GM23338 (cell line): ENCODE measurements around the gene CENPP. TPM values are rescaled to one million over a fixed set of nuclear protein-coding genes. Genes with fewer than 3 reads are reported as not detected.

Experiments used
- ATAC-seq: fragments of 200-7000 bp; cut with Tn5 transposase; 3 replicates; pipeline ENCODE4 v1.9.1; 2020
- DNase-seq: peaks from one replicate; pipeline ENCODE4 v3.0.0-alpha.2; 2015; ENCODE audit warnings: low spot score
- H2AFZ ChIP-seq: fragments of 200-600 bp; sonication (generic); 2 replicates; pipeline ENCODE4 v1.8.0; 2016; ENCODE audit warnings: antibody characterized with exemption, mild to moderate bottlenecking, moderate library complexity
- H3F3A ChIP-seq: fragments of 200-600 bp; sonication (generic); replicated peaks from 2 replicates; pipeline ENCODE4 v1.8.0; 2017; ENCODE audit warnings: antibody characterized with exemption, mixed run types, low read depth
- H3K27ac ChIP-seq: fragments of 200-600 bp; sonication (generic); 2 replicates; pipeline ENCODE4 v1.6.1; 2016; ENCODE audit warnings: low read depth
- H3K27me3 ChIP-seq: fragments of 200-600 bp; sonication (generic); 2 replicates; pipeline ENCODE4 v1.8.0; 2016; ENCODE audit warnings: mild to moderate bottlenecking, mixed run types, moderate library complexity; ENCODE audit not compliant: insufficient read depth
- H3K36me3 ChIP-seq: fragments of 200-600 bp; sonication (generic); 2 replicates; pipeline ENCODE4 v1.8.0; 2016; ENCODE audit warnings: mild to moderate bottlenecking; ENCODE audit not compliant: insufficient read depth
- H3K4me1 ChIP-seq: fragments of 200-600 bp; sonication (generic); 2 replicates; pipeline ENCODE4 v1.8.0; 2016; ENCODE audit warnings: mild to moderate bottlenecking, moderate library complexity; ENCODE audit not compliant: insufficient read depth
- H3K4me2 ChIP-seq: fragments of 200-600 bp; sonication (generic); 2 replicates; pipeline ENCODE4 v1.7.1; 2017; ENCODE audit warnings: mixed run types
- H3K4me3 ChIP-seq: fragments of 200-600 bp; sonication (generic); 2 replicates; pipeline ENCODE4 v1.6.1; 2016; ENCODE audit warnings: mixed run types
- H3K79me2 ChIP-seq: fragments of 200-600 bp; sonication (generic); replicated peaks from 2 replicates; pipeline ENCODE4 v1.8.0; 2017; ENCODE audit warnings: mild to moderate bottlenecking; ENCODE audit not compliant: insufficient read depth
- H3K9me2 ChIP-seq: fragments of 200-600 bp; sonication (generic); 2 replicates; pipeline ENCODE4 v1.8.0; 2017; ENCODE audit not compliant: insufficient read depth
- H4K20me1 ChIP-seq: fragments of 200-600 bp; sonication (generic); replicated peaks from 2 replicates; pipeline ENCODE4 v1.8.0; 2017; ENCODE audit warnings: mild to moderate bottlenecking; ENCODE audit not compliant: insufficient read depth
- H3K27ac Mint-ChIP-seq: 2 replicates; pipeline ENCODE4 v1.8.0; 2020; ENCODE audit warnings: inconsistent platforms, mild to moderate bottlenecking, moderate library complexity, mixed read lengths
- H3K27me3 Mint-ChIP-seq: 3 replicates; pipeline ENCODE4 v1.8.0; 2022; ENCODE audit warnings: low read depth, mild to moderate bottlenecking, moderate library complexity, mixed read lengths, inconsistent platforms; ENCODE audit not compliant: insufficient read depth, poor library complexity
- H3K36me3 Mint-ChIP-seq: 3 replicates; pipeline ENCODE4 v1.8.0; 2021; ENCODE audit warnings: low read depth, mild to moderate bottlenecking, inconsistent platforms, moderate library complexity, mixed read lengths
- H3K4me1 Mint-ChIP-seq: 3 replicates; pipeline ENCODE4 v1.8.0; 2020; ENCODE audit warnings: mild to moderate bottlenecking, inconsistent platforms, mixed read lengths
- H3K4me3 Mint-ChIP-seq: 3 replicates; pipeline ENCODE4 v1.8.0; 2021; ENCODE audit warnings: moderate library complexity, mild to moderate bottlenecking, inconsistent platforms, mixed read lengths
- H3K9me3 Mint-ChIP-seq: 3 replicates; pipeline ENCODE4 v1.8.0; 2020; ENCODE audit warnings: moderate library complexity, mild to moderate bottlenecking, inconsistent platforms, mixed read lengths
- EZH2phosphoT487 ChIP-seq: fragments of 200-600 bp; sonication (generic); IDR thresholded peaks from one replicate; pipeline ENCODE4 v1.8.1; 2018; ENCODE audit warnings: antibody characterized with exemption; ENCODE audit not compliant: unreplicated experiment
- JUNB ChIP-seq: IDR thresholded peaks from one replicate; pipeline ENCODE4 v1.6.1; 2016; ENCODE audit warnings: antibody characterized with exemption; ENCODE audit not compliant: unreplicated experiment
- NANOG ChIP-seq: IDR thresholded peaks from 2 replicates; pipeline ENCODE4 v1.6.1; 2016; ENCODE audit warnings: antibody characterized with exemption, borderline replicate concordance
- STAT1 ChIP-seq: IDR thresholded peaks from one replicate; pipeline ENCODE4 v1.6.1; 2016; ENCODE audit warnings: antibody characterized with exemption; ENCODE audit not compliant: unreplicated experiment
- ZNF114 ChIP-seq: fragments of 250-450 bp; sonication (Bioruptor Pico); IDR thresholded peaks from 2 replicates; pipeline ENCODE4 v1.5.0; 2020; ENCODE audit warnings: mild to moderate bottlenecking, moderate library complexity
- polyA plus RNA-seq: library from polyadenylated mRNA; unstranded; fragments of >200 nt; fragmentation: Nextera tagmentation; extraction: Ambion mirVana; gene quantifications from 2 replicates; pipeline ENCODE4 v1.2.1, GENCODE V29; 2016
- total RNA-seq: library from RNA; depleted of rRNA; stranded (reverse); fragments of >200 nt; shearing (Covaris generic); gene quantifications from 2 replicates; pipeline ENCODE4 v1.2.3, GENCODE V29; 2014
- TF ChIP-seq, protein P1 (sequence below): IDR thresholded peaks from one replicate; pipeline ENCODE4 v1.6.1; 2018; ENCODE audit warnings: antibody characterized with exemption; ENCODE audit not compliant: unreplicated experiment
- TF ChIP-seq, protein P2 (sequence below): fragments of 250-450 bp; sonication (Bioruptor Pico); IDR thresholded peaks from 2 replicates; pipeline ENCODE4 v1.5.0; 2020; ENCODE audit warnings: mild to moderate bottlenecking, moderate library complexity
- TF ChIP-seq, protein P3 (sequence below): IDR thresholded peaks from 2 replicates; pipeline ENCODE4 v1.6.1; 2016; ENCODE audit warnings: antibody characterized with exemption

Gene CENPP
- total and polyA plus RNA-seq, 2 experiments from 2014 or later: 11.0 to 12.6 TPM

DNA sequence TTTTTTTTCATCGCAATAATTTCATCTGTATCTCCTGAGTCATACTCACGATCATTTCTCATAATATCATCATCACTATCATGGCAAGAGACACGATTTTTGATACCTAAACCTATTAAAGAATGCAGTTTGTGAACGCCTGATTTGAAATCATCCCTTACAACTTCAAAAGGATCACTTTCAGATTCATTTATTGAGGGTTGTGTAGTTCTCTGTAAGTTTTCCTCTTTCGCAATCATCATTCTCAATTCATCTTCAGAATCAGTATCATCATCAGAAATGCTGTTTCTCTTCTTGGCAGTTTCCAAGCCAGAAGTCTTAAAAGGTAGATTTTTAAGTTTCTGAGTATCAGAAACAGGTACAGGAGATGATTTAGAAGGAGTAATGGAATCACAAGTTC is 10.3 kb upstream of the CENPP start (continued):
- TF ChIP-seq, protein P1, sequence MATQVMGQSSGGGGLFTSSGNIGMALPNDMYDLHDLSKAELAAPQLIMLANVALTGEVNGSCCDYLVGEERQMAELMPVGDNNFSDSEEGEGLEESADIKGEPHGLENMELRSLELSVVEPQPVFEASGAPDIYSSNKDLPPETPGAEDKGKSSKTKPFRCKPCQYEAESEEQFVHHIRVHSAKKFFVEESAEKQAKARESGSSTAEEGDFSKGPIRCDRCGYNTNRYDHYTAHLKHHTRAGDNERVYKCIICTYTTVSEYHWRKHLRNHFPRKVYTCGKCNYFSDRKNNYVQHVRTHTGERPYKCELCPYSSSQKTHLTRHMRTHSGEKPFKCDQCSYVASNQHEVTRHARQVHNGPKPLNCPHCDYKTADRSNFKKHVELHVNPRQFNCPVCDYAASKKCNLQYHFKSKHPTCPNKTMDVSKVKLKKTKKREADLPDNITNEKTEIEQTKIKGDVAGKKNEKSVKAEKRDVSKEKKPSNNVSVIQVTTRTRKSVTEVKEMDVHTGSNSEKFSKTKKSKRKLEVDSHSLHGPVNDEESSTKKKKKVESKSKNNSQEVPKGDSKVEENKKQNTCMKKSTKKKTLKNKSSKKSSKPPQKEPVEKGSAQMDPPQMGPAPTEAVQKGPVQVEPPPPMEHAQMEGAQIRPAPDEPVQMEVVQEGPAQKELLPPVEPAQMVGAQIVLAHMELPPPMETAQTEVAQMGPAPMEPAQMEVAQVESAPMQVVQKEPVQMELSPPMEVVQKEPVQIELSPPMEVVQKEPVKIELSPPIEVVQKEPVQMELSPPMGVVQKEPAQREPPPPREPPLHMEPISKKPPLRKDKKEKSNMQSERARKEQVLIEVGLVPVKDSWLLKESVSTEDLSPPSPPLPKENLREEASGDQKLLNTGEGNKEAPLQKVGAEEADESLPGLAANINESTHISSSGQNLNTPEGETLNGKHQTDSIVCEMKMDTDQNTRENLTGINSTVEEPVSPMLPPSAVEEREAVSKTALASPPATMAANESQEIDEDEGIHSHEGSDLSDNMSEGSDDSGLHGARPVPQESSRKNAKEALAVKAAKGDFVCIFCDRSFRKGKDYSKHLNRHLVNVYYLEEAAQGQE: no peak
- TF ChIP-seq JUNB (no peak), NANOG (no peak), ZNF114 (CRISPR knock-in tag) (no peak), STAT1 (no peak)
- TF ChIP-seq, protein P2, sequence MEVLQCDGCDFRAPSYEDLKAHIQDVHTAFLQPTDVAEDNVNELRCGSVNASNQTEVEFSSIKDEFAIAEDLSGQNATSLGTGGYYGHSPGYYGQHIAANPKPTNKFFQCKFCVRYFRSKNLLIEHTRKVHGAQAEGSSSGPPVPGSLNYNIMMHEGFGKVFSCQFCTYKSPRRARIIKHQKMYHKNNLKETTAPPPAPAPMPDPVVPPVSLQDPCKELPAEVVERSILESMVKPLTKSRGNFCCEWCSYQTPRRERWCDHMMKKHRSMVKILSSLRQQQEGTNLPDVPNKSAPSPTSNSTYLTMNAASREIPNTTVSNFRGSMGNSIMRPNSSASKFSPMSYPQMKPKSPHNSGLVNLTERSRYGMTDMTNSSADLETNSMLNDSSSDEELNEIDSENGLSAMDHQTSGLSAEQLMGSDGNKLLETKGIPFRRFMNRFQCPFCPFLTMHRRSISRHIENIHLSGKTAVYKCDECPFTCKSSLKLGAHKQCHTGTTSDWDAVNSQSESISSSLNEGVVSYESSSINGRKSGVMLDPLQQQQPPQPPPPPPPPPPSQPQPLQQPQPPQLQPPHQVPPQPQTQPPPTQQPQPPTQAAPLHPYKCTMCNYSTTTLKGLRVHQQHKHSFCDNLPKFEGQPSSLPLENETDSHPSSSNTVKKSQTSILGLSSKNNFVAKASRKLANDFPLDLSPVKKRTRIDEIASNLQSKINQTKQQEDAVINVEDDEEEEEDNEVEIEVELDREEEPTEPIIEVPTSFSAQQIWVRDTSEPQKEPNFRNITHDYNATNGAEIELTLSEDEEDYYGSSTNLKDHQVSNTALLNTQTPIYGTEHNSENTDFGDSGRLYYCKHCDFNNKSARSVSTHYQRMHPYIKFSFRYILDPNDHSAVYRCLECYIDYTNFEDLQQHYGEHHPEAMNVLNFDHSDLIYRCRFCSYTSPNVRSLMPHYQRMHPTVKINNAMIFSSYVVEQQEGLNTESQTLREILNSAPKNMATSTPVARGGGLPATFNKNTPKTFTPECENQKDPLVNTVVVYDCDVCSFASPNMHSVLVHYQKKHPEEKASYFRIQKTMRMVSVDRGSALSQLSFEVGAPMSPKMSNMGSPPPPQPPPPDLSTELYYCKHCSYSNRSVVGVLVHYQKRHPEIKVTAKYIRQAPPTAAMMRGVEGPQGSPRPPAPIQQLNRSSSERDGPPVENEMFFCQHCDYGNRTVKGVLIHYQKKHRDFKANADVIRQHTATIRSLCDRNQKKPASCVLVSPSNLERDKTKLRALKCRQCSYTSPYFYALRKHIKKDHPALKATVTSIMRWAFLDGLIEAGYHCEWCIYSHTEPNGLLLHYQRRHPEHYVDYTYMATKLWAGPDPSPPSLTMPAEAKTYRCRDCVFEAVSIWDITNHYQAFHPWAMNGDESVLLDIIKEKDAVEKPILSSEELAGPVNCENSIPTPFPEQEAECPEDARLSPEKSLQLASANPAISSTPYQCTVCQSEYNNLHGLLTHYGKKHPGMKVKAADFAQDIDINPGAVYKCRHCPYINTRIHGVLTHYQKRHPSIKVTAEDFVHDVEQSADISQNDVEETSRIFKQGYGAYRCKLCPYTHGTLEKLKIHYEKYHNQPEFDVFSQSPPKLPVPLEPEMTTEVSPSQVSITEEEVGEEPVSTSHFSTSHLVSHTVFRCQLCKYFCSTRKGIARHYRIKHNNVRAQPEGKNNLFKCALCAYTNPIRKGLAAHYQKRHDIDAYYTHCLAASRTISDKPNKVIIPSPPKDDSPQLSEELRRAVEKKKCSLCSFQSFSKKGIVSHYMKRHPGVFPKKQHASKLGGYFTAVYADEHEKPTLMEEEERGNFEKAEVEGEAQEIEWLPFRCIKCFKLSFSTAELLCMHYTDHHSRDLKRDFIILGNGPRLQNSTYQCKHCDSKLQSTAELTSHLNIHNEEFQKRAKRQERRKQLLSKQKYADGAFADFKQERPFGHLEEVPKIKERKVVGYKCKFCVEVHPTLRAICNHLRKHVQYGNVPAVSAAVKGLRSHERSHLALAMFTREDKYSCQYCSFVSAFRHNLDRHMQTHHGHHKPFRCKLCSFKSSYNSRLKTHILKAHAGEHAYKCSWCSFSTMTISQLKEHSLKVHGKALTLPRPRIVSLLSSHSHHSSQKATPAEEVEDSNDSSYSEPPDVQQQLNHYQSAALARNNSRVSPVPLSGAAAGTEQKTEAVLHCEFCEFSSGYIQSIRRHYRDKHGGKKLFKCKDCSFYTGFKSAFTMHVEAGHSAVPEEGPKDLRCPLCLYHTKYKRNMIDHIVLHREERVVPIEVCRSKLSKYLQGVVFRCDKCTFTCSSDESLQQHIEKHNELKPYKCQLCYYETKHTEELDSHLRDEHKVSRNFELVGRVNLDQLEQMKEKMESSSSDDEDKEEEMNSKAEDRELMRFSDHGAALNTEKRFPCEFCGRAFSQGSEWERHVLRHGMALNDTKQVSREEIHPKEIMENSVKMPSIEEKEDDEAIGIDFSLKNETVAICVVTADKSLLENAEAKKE (CRISPR knock-in tag): no peak

DNA sequence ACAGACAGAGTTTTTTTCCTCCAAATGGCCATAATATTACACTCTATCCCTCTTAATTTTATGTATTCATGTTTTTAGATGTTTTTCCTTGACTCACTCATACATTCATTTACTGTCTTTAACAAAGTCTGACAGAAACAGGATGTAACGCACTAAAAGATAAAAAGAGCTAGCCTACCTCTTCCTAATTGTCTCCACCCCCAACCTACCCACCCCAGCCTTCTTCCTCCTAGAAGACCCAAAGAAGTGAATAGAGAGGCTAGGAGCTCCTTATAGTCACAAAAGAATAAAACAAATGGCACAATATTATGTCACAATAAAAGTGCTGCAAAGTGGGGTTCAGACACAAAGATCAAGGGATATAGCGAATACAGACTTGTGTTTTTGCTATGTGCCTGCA is 1.3 kb upstream of the CENPP start:
- no peaks in the 10 kb centered on the region for H3K9me2 ChIP-seq
- Mint-ChIP-seq H3K27ac (no peak overlapping the region), H3K4me1 (peaks cover 22% of the 10 kb centered on the region), H3K9me3 (no peaks in the 10 kb centered on the region), H3K4me3 (peak overlapping the region; percentile 95), H3K27me3 (peaks cover 5% of the 10 kb centered on the region), H3K36me3 (peaks cover 29% of the 10 kb centered on the region)
- H3F3A ChIP-seq: 0 out of 2 replicates have a peak, but pooled peaks cover 4% of the 10 kb centered on the region
- DNase-seq: no peak
- H2AFZ ChIP-seq: no peak overlapping the region
- H3K27ac ChIP-seq: peak overlapping the region; percentile 99; the same call in 1 of the 2 replicates
- H4K20me1 ChIP-seq: no peaks in the 10 kb centered on the region
- H3K36me3 ChIP-seq: peaks cover 29% of the 10 kb centered on the region
- H3K4me2 ChIP-seq: peak overlapping the region; percentile 100
- peaks cover 31% of the 10 kb centered on the region for H3K79me2 ChIP-seq
- peak overlapping the region; percentile 87 for H3K4me3 ChIP-seq
- ATAC-seq: no peak
- H3K4me1 ChIP-seq: peaks cover 19% of the 10 kb centered on the region
- TF ChIP-seq, protein P3, sequence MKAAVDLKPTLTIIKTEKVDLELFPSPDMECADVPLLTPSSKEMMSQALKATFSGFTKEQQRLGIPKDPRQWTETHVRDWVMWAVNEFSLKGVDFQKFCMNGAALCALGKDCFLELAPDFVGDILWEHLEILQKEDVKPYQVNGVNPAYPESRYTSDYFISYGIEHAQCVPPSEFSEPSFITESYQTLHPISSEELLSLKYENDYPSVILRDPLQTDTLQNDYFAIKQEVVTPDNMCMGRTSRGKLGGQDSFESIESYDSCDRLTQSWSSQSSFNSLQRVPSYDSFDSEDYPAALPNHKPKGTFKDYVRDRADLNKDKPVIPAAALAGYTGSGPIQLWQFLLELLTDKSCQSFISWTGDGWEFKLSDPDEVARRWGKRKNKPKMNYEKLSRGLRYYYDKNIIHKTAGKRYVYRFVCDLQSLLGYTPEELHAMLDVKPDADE: no peak
- TF ChIP-seq EZH2phosphoT487: no peak
- no peaks in the 10 kb centered on the region for H3K27me3 ChIP-seq
